Choroid plexus epithelial cell (primary cell): Measurements from ENCODE around the gene ZFAND6.

Source experiments
- DNase-seq: peaks from one replicate; pipeline ENCODE4 v3.0.0-alpha.2; 2010; ENCODE audit warnings: low read depth
- H3K4me3 ChIP-seq: 2 replicates; pipeline ENCODE4 v1.5.1; 2011; ENCODE audit warnings: low read depth, mild to moderate bottlenecking, control low read depth, low read length, moderate library complexity
- TF ChIP-seq, protein P1 (sequence below): conservative IDR thresholded peaks from 2 replicates; pipeline ENCODE4 v1.5.1; 2011; ENCODE audit warnings: low read depth, mild to moderate bottlenecking, control low read depth, inconsistent platforms, low read length, moderate library complexity

The ZFAND6 gene

DNA sequence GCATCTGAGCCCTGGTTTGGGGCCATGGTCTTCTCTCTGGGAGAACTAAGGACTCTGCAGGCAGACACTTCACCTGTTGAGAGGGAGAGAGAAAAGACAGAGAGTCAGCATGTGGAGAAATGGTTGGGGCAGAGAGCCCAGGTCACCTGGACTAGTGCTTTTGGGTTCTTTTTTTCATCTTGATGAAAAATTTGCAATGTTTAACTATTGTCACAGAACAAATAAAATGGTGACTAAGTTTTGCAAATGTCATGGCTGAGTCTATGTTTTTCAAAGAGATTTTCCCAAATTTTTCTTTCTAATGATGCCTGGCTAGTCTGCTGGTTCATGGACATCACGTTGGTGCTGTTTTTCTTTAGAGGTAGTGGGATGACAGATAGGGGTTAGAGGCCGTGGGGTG is 111.1 kb downstream of the ZFAND6 start:
- TF ChIP-seq, protein P1, sequence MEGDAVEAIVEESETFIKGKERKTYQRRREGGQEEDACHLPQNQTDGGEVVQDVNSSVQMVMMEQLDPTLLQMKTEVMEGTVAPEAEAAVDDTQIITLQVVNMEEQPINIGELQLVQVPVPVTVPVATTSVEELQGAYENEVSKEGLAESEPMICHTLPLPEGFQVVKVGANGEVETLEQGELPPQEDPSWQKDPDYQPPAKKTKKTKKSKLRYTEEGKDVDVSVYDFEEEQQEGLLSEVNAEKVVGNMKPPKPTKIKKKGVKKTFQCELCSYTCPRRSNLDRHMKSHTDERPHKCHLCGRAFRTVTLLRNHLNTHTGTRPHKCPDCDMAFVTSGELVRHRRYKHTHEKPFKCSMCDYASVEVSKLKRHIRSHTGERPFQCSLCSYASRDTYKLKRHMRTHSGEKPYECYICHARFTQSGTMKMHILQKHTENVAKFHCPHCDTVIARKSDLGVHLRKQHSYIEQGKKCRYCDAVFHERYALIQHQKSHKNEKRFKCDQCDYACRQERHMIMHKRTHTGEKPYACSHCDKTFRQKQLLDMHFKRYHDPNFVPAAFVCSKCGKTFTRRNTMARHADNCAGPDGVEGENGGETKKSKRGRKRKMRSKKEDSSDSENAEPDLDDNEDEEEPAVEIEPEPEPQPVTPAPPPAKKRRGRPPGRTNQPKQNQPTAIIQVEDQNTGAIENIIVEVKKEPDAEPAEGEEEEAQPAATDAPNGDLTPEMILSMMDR = no peak
- no peak overlapping the region for H3K4me3 ChIP-seq
- DNase-seq = no peak

DNA sequence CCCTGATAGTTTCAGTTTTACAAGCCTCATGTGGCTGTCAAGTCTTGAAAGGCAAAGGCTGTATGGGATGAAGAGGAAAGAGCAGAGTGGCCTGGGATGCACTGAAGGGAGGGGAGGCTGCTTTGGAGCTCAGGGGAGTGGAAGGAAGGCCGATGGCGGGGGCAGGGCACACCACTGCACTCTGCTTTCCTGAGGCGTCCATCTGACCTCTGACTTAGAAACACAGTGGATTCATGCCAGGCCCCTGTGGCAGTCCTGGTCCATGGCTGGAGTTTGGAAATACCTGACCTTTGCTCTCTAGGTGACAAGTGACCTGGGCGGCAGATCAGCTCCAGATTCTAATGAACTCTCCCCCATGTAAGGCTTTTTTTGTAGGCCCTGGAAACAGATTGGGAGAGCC is 112.3 kb downstream of the ZFAND6 start:
- DNase-seq = no peak
- TF ChIP-seq, protein P1 = no peak
- no peak overlapping the region for H3K4me3 ChIP-seq

- TF ChIP-seq, protein P1 = no peak
- no peak for DNase-seq
- H3K4me3 ChIP-seq = no peak overlapping the region
Observed at GRCh38 chr15:80172401-80172800, 112.9 kb downstream of the ZFAND6 start.

GRCh38 chr15:80173022-80173759 is 113.7 kb downstream of the ZFAND6 start:
- no peak overlapping the region for H3K4me3 ChIP-seq
- DNase-seq = peak; percentile 77
- TF ChIP-seq, protein P1 = peak; percentile 91

- DNase-seq = peak; percentile 64
- no peak overlapping the region for H3K4me3 ChIP-seq
- TF ChIP-seq, protein P1 = no peak
Observed at GRCh38 chr15:80174017-80174746, 114.7 kb downstream of the ZFAND6 start.

DNA sequence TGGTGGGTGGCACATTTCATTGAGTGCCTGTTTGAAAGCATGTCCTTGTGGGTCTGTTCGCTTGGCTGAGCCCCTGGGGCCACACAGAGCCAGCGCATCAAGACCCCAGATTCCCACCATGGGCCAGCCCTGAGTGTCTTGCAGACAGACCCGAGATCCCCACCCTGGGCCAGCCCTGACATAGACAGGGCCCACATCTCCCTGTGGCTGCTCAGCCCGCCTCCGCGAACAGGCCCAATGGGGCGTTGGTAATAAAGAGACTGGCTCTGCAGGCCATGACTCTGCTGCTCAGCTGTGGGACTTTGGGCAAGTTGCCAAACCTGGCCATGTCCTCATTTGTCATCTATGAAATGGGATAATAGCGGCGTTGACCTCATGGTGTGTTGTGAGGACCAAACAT is 116.0 kb downstream of the ZFAND6 start:
- TF ChIP-seq, protein P1 = no peak
- no peak overlapping the region for H3K4me3 ChIP-seq
- DNase-seq = no peak
